Neural crest cell (in vitro differentiated cells): ENCODE data around the gene CSMD2. TPM values are rescaled to one million over a fixed set of nuclear protein-coding genes. Genes with fewer than 3 reads are reported as not detected.

Experiments
- DNase-seq: peaks from one replicate; pipeline ENCODE4 v3.0.0; 2021; ENCODE audit warnings: low read depth, mixed read lengths, low spot score
- H3K27ac Mint-ChIP-seq: one replicate; pipeline ENCODE4 v1.8.0; 2021; ENCODE audit warnings: mild to moderate bottlenecking, mixed read lengths; ENCODE audit not compliant: unreplicated experiment
- H3K27me3 Mint-ChIP-seq: 2 replicates; pipeline ENCODE4 v1.8.0; 2021; ENCODE audit warnings: low read depth, mild to moderate bottlenecking, mixed read lengths
- H3K36me3 Mint-ChIP-seq: 2 replicates; pipeline ENCODE4 v1.8.0; 2021; ENCODE audit warnings: low read depth, mild to moderate bottlenecking, mixed read lengths
- H3K4me1 Mint-ChIP-seq: 2 replicates; pipeline ENCODE4 v1.8.0; 2021; ENCODE audit warnings: mixed read lengths
- H3K4me3 Mint-ChIP-seq: one replicate; pipeline ENCODE4 v1.8.0; 2021; ENCODE audit warnings: mild to moderate bottlenecking, mixed read lengths
- H3K9me3 Mint-ChIP-seq: 2 replicates; pipeline ENCODE4 v1.8.0; 2021; ENCODE audit warnings: mixed read lengths
- long read RNA-seq: library from polyadenylated mRNA; unstranded; transcript quantifications from one replicate; pipeline ENCODE4 v2.0.0, GENCODE V29; 2020
- total RNA-seq: library from RNA; stranded (reverse); gene quantifications from 2 replicates; pipeline ENCODE4 v1.2.1, GENCODE V29; 2021
- TF ChIP-seq, protein P1 (sequence below): fragments of 200-600 bp; sonication (generic); conservative IDR thresholded peaks from 2 replicates; pipeline ENCODE4 v1.5.0; 2021; ENCODE audit warnings: antibody characterized with exemption, mild to moderate bottlenecking

Gene CSMD2
- 0.40 and 0.45 TPM in 2 replicates for total RNA-seq
- long read RNA-seq: 0 reads

DNA sequence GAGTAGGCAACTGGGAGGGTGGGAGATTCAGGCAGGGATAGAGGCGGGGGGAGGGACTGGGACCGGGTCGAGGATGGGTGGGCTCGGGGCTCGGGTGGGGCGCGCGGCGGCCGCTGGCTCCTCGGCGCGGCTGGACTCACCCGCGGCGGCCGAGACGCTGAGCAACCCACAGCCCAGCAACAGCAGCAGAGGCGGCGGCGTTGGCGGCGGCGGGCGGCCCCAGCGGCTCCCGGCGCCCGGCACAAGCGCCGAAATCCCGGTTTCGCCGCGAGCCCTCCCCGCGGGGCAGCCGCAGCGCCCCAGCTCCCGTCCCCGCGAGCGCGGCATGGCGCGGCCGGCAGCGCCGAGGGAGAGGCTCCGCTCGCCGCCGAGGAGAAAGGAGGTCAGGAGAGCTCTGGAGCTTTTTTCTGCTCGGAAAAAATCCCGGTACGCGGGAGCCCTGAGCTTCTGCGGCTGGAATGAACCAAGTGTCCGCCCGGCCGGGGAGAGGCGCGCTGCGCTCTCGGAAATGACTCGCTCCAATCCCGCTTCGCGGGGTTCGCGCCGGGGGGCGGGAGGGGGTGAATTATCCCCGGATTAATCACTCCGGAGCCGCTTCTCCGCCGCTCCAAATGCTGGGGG lies at the start of gene CSMD2:
Gene CSMD2 (minus strand): TSS at position 460 of the 621 bp plus-strand sequence. CDS start 133 bp downstream, at position 327.
- TF ChIP-seq, protein P1, sequence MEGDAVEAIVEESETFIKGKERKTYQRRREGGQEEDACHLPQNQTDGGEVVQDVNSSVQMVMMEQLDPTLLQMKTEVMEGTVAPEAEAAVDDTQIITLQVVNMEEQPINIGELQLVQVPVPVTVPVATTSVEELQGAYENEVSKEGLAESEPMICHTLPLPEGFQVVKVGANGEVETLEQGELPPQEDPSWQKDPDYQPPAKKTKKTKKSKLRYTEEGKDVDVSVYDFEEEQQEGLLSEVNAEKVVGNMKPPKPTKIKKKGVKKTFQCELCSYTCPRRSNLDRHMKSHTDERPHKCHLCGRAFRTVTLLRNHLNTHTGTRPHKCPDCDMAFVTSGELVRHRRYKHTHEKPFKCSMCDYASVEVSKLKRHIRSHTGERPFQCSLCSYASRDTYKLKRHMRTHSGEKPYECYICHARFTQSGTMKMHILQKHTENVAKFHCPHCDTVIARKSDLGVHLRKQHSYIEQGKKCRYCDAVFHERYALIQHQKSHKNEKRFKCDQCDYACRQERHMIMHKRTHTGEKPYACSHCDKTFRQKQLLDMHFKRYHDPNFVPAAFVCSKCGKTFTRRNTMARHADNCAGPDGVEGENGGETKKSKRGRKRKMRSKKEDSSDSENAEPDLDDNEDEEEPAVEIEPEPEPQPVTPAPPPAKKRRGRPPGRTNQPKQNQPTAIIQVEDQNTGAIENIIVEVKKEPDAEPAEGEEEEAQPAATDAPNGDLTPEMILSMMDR: no peak
- DNase-seq: peak; percentile 48
- H3K27ac Mint-ChIP-seq: no peak within 1 kb of the TSS
- no peaks in the 10 kb centered on the region for H3K9me3 Mint-ChIP-seq
- H3K36me3 Mint-ChIP-seq: peaks cover 2% of the 10 kb centered on the region
- peaks cover 28% of the 10 kb centered on the region for H3K4me1 Mint-ChIP-seq
- H3K27me3 Mint-ChIP-seq: peaks cover 97% of the 10 kb centered on the region
- peak within 1 kb of the TSS; percentile 83 for H3K4me3 Mint-ChIP-seq

DNA sequence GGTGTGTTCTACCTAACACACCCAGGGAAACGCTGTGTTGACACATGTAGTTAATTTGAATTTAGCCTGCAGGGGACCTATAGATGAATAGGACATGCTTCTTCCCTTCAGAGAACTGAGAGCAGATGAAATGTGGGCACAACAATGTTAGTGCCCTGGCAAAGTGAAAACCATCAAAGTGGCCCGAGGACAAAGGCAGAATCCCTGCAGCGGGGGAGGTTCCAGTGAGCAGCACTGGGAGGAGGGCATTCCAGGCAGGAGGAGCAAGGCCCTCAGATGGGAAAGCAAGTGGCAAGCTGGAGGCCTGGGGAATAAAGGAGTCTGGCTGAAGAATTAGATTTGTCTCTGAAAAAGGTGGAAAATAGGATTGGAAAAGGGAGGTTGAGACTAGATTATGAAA lies 48.9 kb upstream of the CSMD2 start:
- Mint-ChIP-seq H3K27me3 (peaks cover 8% of the 10 kb centered on the region), H3K36me3 (no peaks in the 10 kb centered on the region), H3K27ac (no peak overlapping the region), H3K4me3 (no peak overlapping the region), H3K9me3 (no peaks in the 10 kb centered on the region), H3K4me1 (no peaks in the 10 kb centered on the region)
- TF ChIP-seq, protein P1: no peak
- no peak for DNase-seq

DNA sequence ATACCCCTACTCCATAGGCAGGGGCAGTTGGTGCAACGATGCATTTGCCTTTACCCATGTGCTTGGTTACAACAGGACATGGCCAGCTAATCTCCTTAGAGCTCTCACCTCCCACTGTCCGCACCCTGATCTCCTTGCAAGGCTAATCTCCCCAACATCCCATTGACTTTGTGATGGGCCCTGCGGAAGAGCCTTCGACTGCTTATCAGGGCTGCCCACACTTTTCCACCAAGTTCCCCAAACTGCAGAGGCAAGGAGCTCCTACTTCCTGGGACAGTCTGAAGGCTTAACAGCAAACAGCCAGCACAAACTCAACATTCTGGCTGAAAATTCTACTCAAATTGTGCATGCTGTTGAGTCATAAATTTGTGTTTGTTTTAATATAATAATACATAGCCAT lies 47.6 kb upstream of the CSMD2 start:
- TF ChIP-seq, protein P1: no peak
- Mint-ChIP-seq H3K4me1 (no peaks in the 10 kb centered on the region), H3K9me3 (no peaks in the 10 kb centered on the region), H3K4me3 (no peak overlapping the region), H3K27me3 (no peaks in the 10 kb centered on the region), H3K27ac (no peak overlapping the region), H3K36me3 (no peaks in the 10 kb centered on the region)
- no peak for DNase-seq

DNA sequence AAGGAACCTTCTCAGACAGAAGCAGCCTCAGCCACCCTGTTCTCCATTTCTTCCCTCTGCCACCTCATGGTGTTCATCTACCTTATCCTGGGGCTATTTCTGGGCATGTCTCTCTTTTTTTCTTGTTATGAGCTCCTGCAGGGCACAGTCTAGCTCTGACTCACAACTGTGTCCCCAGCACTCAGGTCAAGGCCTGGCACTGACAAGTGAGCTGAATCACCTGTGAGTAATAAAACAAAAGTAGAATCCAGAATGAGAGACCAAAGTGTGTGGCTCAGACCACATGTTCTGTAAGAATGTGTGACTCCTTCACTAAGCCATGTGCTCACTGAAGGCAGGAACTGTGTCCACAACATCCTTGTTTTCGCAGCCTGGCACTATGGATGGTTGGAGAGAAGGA lies 34.9 kb upstream of the CSMD2 start:
- no peak overlapping the region for H3K27ac Mint-ChIP-seq
- peaks cover 20% of the 10 kb centered on the region for H3K27me3 Mint-ChIP-seq
- no peaks in the 10 kb centered on the region for H3K36me3 Mint-ChIP-seq
- no peak overlapping the region for H3K4me3 Mint-ChIP-seq
- H3K9me3 Mint-ChIP-seq: no peaks in the 10 kb centered on the region
- H3K4me1 Mint-ChIP-seq: no peaks in the 10 kb centered on the region
- TF ChIP-seq, protein P1: no peak
- DNase-seq: no peak

DNA sequence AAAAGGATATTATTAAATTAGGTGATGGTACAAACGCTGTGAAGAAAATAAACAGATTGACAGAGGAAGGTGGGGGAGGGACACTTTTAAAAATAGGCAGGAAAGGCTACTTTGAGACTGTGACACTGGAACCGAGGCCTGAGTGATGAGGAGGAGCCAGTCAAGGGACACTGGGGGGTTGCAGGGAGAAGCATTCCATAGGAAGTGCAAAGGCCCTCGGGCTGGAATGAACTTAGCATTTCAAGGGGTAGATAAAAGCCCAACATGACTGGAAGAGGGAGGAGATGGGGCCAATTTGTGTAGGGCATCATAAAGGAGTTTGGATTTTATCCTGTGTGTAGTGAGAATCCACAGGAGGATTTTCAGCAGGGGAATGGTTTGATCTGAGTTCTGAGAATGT lies 27.6 kb upstream of the CSMD2 start:
- Mint-ChIP-seq H3K36me3 (no peaks in the 10 kb centered on the region), H3K4me3 (no peak overlapping the region), H3K9me3 (peaks cover 3% of the 10 kb centered on the region), H3K4me1 (peaks cover 8% of the 10 kb centered on the region), H3K27me3 (peaks cover 21% of the 10 kb centered on the region), H3K27ac (no peak overlapping the region)
- TF ChIP-seq, protein P1: no peak
- no peak for DNase-seq
